HCT116 (cell line): Measurements from ENCODE around the gene ACVRL1. TPM values are rescaled to one million over a fixed set of nuclear protein-coding genes. Genes with fewer than 3 reads are reported as not detected.
A peak's percentile ranks its signal among the peaks of the same experiment; 100 is the strongest.

ENCODE experiments used
- ATAC-seq: fragments of 200-7000 bp; cut with Tn5 transposase; 2 replicates; pipeline ENCODE4 v1.9.1; 2020; ENCODE audit warnings: mild to moderate bottlenecking, moderate library complexity
- BruUV-seq: library from RNA; stranded (reverse); fragments of 400-500 nt; replicated peaks from 2 replicates; lab custom pipeline; 2021; lab: Mats Ljungman, UMichigan
- CTCF ChIA-PET: fragments of 300-600 bp; sonication (Branson Sonifier 250); formaldehyde crosslinking; loops from one replicate; lab custom pipeline; 2021; ENCODE audit warnings: antibody characterized with exemption; lab: Charles Lee
- POLR2A ChIA-PET: fragments of 300-600, 350-600 bp; sonication (Branson Sonifier 250); formaldehyde crosslinking; loops from one replicate; lab custom pipeline; 2021; ENCODE audit warnings: antibody characterized with exemption; lab: Charles Lee
- RAD21 ChIA-PET, 2 experiments: fragments of 300-600 bp; sonication (Branson Sonifier 250); formaldehyde crosslinking; loops; one replicate each; lab custom pipeline; 2023; ENCODE audit warnings: low total read pairs in 2 of 2; ENCODE audit not compliant: uncharacterized antibody in 2 of 2, unreplicated experiment in 2 of 2, low non-redundant PET in 1 of 2; lab: Charles Lee
- DNase-seq: peaks from one replicate; pipeline ENCODE4 v3.0.0-alpha.2; 2010; ENCODE audit warnings: low read depth, low spot score
- H2AFZ ChIP-seq: fragments of 200-600 bp; shearing (Covaris generic), sonication (generic); 2 replicates; pipeline ENCODE4 v1.6.1; 2017; ENCODE audit warnings: low read depth, mixed run types, mixed read lengths, antibody characterized with exemption, low read length; ENCODE audit not compliant: poor library complexity, severe bottlenecking
- H3K27ac ChIP-seq: 2 replicates; pipeline ENCODE4 v1.5.1; 2012; ENCODE audit warnings: low read depth, low read length
- H3K27me3 ChIP-seq: fragments of 200-600 bp; sonication (generic); 2 replicates; pipeline ENCODE4 v1.6.1; 2016; ENCODE audit warnings: mixed run types, low read length, mixed read lengths; ENCODE audit not compliant: insufficient read depth
- H3K36me3 ChIP-seq, 2 experiments: fragments of 200-500 bp in 1 of 2; fragments of 200-600 bp in 1 of 2; sonication (Bioruptor generic) in 1 of 2; sonication (generic) in 1 of 2; 2 replicates each; pipeline versions ENCODE4 v1.5.1 to v1.6.1; 2014 to 2016; ENCODE audit warnings: low read length in 2 of 2, inconsistent platforms in 1 of 2, mixed read lengths in 1 of 2, mixed run types in 1 of 2; ENCODE audit not compliant: insufficient read depth in 2 of 2, control insufficient read depth in 1 of 2
- H3K4me1 ChIP-seq, 2 experiments: fragments of 200-600 bp in 1 of 2; sonication (generic) in 1 of 2; 2 replicates each; pipeline versions ENCODE4 v1.5.1 to v1.6.1; 2012 to 2017; ENCODE audit warnings: low read length in 2 of 2, inconsistent platforms in 1 of 2, mild to moderate bottlenecking in 1 of 2, mixed read lengths in 1 of 2, mixed run types in 1 of 2, moderate library complexity in 1 of 2; ENCODE audit not compliant: insufficient read depth in 2 of 2, control insufficient read depth in 1 of 2
- H3K4me2 ChIP-seq: fragments of 200-600 bp; sonication (generic); 2 replicates; pipeline ENCODE4 v1.6.1; 2017; ENCODE audit warnings: mixed run types, low read length, mixed read lengths
- H3K4me3 ChIP-seq, 2 experiments: fragments of 200-600 bp in 1 of 2; sonication (generic) in 1 of 2; replicated peaks in 1 of 2; 2 replicates each; pipeline ENCODE4 v1.5.1; 2011 to 2016; ENCODE audit warnings: low read length in 2 of 2, control low read depth in 1 of 2, low read depth in 1 of 2, mild to moderate bottlenecking in 1 of 2, mixed read lengths in 1 of 2, mixed run types in 1 of 2
- H3K79me2 ChIP-seq: fragments of 200-600 bp; sonication (generic); 2 replicates; pipeline ENCODE4 v1.6.1; 2017; ENCODE audit warnings: mild to moderate bottlenecking, mixed run types, low read length, moderate library complexity, mixed read lengths; ENCODE audit not compliant: insufficient read depth
- H3K9ac ChIP-seq: fragments of 200-600 bp; sonication (generic); 2 replicates; pipeline ENCODE4 v1.6.1; 2016; ENCODE audit warnings: low read length, mixed read lengths
- H3K9me2 ChIP-seq: fragments of 200-600 bp; sonication (generic), shearing (Covaris generic); 2 replicates; pipeline ENCODE4 v1.6.1; 2017; ENCODE audit warnings: mixed run types, mild to moderate bottlenecking, moderate library complexity; ENCODE audit not compliant: insufficient read depth
- H3K9me3 ChIP-seq, 2 experiments: fragments of 200-500 bp in 1 of 2; fragments of 200-600 bp in 1 of 2; sonication (Bioruptor generic) in 1 of 2; sonication (generic) in 1 of 2; 2 replicates each; pipeline ENCODE4 v1.6.1; 2014 to 2017; ENCODE audit warnings: low read length in 2 of 2, mixed read lengths in 2 of 2, inconsistent platforms in 1 of 2, low read depth in 1 of 2, mild to moderate bottlenecking in 1 of 2, mixed run types in 1 of 2, moderate library complexity in 1 of 2; ENCODE audit not compliant: control insufficient read depth in 1 of 2, insufficient read depth in 1 of 2
- H4K20me1 ChIP-seq: fragments of 200-600 bp; sonication (generic), shearing (Covaris generic); 2 replicates; pipeline ENCODE4 v1.6.1; 2017; ENCODE audit warnings: mixed run types, mild to moderate bottlenecking, moderate library complexity; ENCODE audit not compliant: insufficient read depth
- ATF3 ChIP-seq: IDR thresholded peaks from 2 replicates; pipeline ENCODE4 v1.6.1; 2012
- CBX3 ChIP-seq: IDR thresholded peaks from 2 replicates; pipeline ENCODE4 v1.6.1; 2012; ENCODE audit warnings: low read depth
- CEBPB ChIP-seq: IDR thresholded peaks from 2 replicates; pipeline ENCODE4 v1.6.1; 2012; ENCODE audit warnings: low read depth
- FOSL1 ChIP-seq: IDR thresholded peaks from 2 replicates; pipeline ENCODE4 v1.6.1; 2012; ENCODE audit warnings: low read depth
- POLR2AphosphoS5 ChIP-seq: IDR thresholded peaks from 2 replicates; pipeline ENCODE4 v1.6.1; 2011; ENCODE audit warnings: mild to moderate bottlenecking, low read depth, low read length, moderate library complexity
- RAD21 ChIP-seq: IDR thresholded peaks from 2 replicates; pipeline ENCODE4 v1.6.1; 2012; ENCODE audit warnings: low read depth, mild to moderate bottlenecking
- TCF7L2 ChIP-seq: IDR thresholded peaks from 2 replicates; pipeline ENCODE4 v1.7.0; 2011; ENCODE audit warnings: borderline replicate concordance, inconsistent platforms; ENCODE audit not compliant: insufficient read depth, insufficient read length; ENCODE audit errors: extremely low read depth
- ZNF274 ChIP-seq: fragments of 200-500 bp; sonication (Bioruptor generic); IDR thresholded peaks from 2 replicates; pipeline ENCODE4 v1.6.1; 2014; ENCODE audit warnings: mild to moderate bottlenecking, low read depth, low read length, inconsistent platforms
- intact Hi-C: fragments of 100-400 bp; cut with micrococcal nuclease; formaldehyde crosslinking; loops from 2 replicates; pipeline ENCODE4 v1.10.0; 2022
- total RNA-seq: library from RNA; stranded (reverse); gene quantifications from one replicate; pipeline ENCODE4 v1.2.1, GENCODE V29; 2021; ENCODE audit not compliant: unreplicated experiment

ACVRL1 gene
- total RNA-seq, 1 experiment from 2014 or later = 2.5 TPM

- POLR2A ChIA-PET = interaction anchor here (1.0 kb wide), 1 partner anchor 13 kb away, joined by 3 read pairs; no protein-coding TSS in a partner anchor
- CTCF ChIA-PET = interaction anchor here (1.4 kb wide), 1 partner anchor 76 kb away, joined by 5 read pairs; no protein-coding TSS in a partner anchor
- intact Hi-C loops = no loop called here
- Histone ChIP-seq H3K9me2 (no peaks in the 10 kb centered on the region), H3K9ac (no peak overlapping the region), H3K27me3 (peaks cover 3% of the 10 kb centered on the region; the same call in 1 of the 2 replicates), H2AFZ (no peak overlapping the region), H3K36me3 (no peaks in the 10 kb centered on the region), H3K4me2 (no peak overlapping the region), H4K20me1 (no peaks in the 10 kb centered on the region), H3K9me3 (peaks cover 4 to 7% of the 10 kb centered on the region in 2 experiments; a peak in 3 of 4 replicates), H3K4me3 (no peak overlapping the region), H3K79me2 (peaks cover 27% of the 10 kb centered on the region), H3K4me1 (peaks cover 5 to 21% of the 10 kb centered on the region in 2 experiments; a peak in 3 of 4 replicates), H3K27ac (no peak overlapping the region)
- no peak for DNase-seq
- BruUV-seq = no TSS peak
- TF ChIP-seq CEBPB (no peak), FOSL1 (no peak), POLR2AphosphoS5 (no peak), CBX3 (no peak), TCF7L2 (no peak), RAD21 (no peak), ZNF274 (no peak)
- RAD21 ChIA-PET = no interaction called here
- no peak for ATAC-seq
These were observed 42.2 kb downstream of the ACVRL1 start for GRCh38 chr12:51949342-51950030.

- POLR2A ChIA-PET = interaction anchor here (1.0 kb wide), 1 partner anchor 11 kb away, joined by 3 read pairs; no protein-coding TSS in a partner anchor
These were observed 43.4 kb downstream of the ACVRL1 start for GRCh38 chr12:51950682-51951198.

More at GRCh38 chr12:51950682-51951198, 43.4 kb downstream of the ACVRL1 start:
- TF ChIP-seq CBX3 (no peak), ATF3 (no peak), TCF7L2 (no peak)
- peak overlapping the region; percentile 23 for H3K9ac ChIP-seq
- ATAC-seq (peak; percentile 60), DNase-seq (no peak)
- peak overlapping the region; percentile 77 for H3K4me2 ChIP-seq
- H3K9me3 ChIP-seq = no peaks in the 10 kb centered on the region
- no TSS peak for BruUV-seq
- H2AFZ ChIP-seq = peak overlapping the region; percentile 58
- peaks cover 40% of the 10 kb centered on the region for H3K79me2 ChIP-seq
- peak overlapping the region; percentile 47 to 54 for H3K4me3 ChIP-seq
- peaks cover 3% of the 10 kb centered on the region; the same call in 1 of the 2 replicates for H3K27me3 ChIP-seq
- no peaks in the 10 kb centered on the region for H3K9me2 ChIP-seq
- intact Hi-C loops = no loop called here
- no peaks in the 10 kb centered on the region for H3K36me3 ChIP-seq
- peaks cover 9 to 21% of the 10 kb centered on the region in 2 experiments; a peak in 3 of 4 replicates for H3K4me1 ChIP-seq
- H3K27ac ChIP-seq = no peak overlapping the region
- RAD21 ChIA-PET = no interaction called here
- CTCF ChIA-PET = interaction anchor here (0.6 to 1.4 kb wide), 2 partner anchors 74 to 75 kb away, joined by 3 to 5 read pairs; no protein-coding TSS in a partner anchor
- H4K20me1 ChIP-seq = no peaks in the 10 kb centered on the region
